GM21576 (cell line): ENCODE results near the gene PGA3.
"Not testable (repeated sequence)": the region's sequence is repeated elsewhere in the genome, so short reads cannot be mapped to it uniquely, and the experiment has no call there.

Experiments
- ATAC-seq: cut with Tn5 transposase; IDR thresholded peaks from one replicate; pipeline ENCODE4 v1.9.1; 2021; ENCODE audit warnings: mild to moderate bottlenecking, moderate library complexity; ENCODE audit not compliant: unreplicated experiment

Gene PGA3

GRCh38 chr11:61204502-61205059 lies 1.3 kb downstream of the PGA3 start:
- not testable (repeated sequence) for ATAC-seq

GRCh38 chr11:61207636-61208310 lies 4.5 kb downstream of the PGA3 start:
- not testable (repeated sequence) for ATAC-seq

- not testable (repeated sequence) for ATAC-seq
Observed at GRCh38 chr11:61210629-61211028, 7.3 kb downstream of the PGA3 start.

GRCh38 chr11:61211327-61211952 lies 8.1 kb downstream of the PGA3 start:
- not testable (repeated sequence) for ATAC-seq

GRCh38 chr11:61212202-61212601 lies 8.9 kb downstream of the PGA3 start:
- ATAC-seq, result not testable (repeated sequence)

GRCh38 chr11:61213711-61214324 lies 10.5 kb downstream of the PGA3 start:
- ATAC-seq, result not testable (repeated sequence)

GRCh38 chr11:61218306-61218705 lies 15.0 kb downstream of the PGA3 start:
- ATAC-seq, result not testable (repeated sequence)

- ATAC-seq, result not testable (repeated sequence)
Observed at GRCh38 chr11:61219016-61219415, 15.7 kb downstream of the PGA3 start.

- ATAC-seq, result not testable (repeated sequence)
Observed at GRCh38 chr11:61222047-61222446, 18.7 kb downstream of the PGA3 start, which contains the start of gene PGA4. Gene PGA4 (plus strand): TSS chr11:61222347. CDS start chr11:61222401, 54 bp downstream.

- ATAC-seq, result not testable (repeated sequence)
Observed at GRCh38 chr11:61222692-61223091, 19.4 kb downstream of the PGA3 start.

GRCh38 chr11:61226457-61227137 lies 23.3 kb downstream of the PGA3 start:
- ATAC-seq, result not testable (repeated sequence)

- ATAC-seq, result not testable (repeated sequence)
Observed at GRCh38 chr11:61229458-61229857, 26.1 kb downstream of the PGA3 start.

- ATAC-seq, result not testable (repeated sequence)
Observed at GRCh38 chr11:61231033-61231432, 27.7 kb downstream of the PGA3 start.

- ATAC-seq, result not testable (repeated sequence)
Observed at GRCh38 chr11:61231585-61231984, 28.3 kb downstream of the PGA3 start.

- ATAC-seq, result not testable (repeated sequence)
Observed at GRCh38 chr11:61232548-61233145, 29.3 kb downstream of the PGA3 start.

GRCh38 chr11:61237130-61237529 lies 33.8 kb downstream of the PGA3 start:
- not testable (repeated sequence) for ATAC-seq

- ATAC-seq, result not testable (repeated sequence)
Observed at GRCh38 chr11:61240288-61240687, 37.0 kb downstream of the PGA3 start.

GRCh38 chr11:61240875-61241274 lies 37.6 kb downstream of the PGA3 start, which contains the start of gene PGA5:
Gene PGA5 (plus strand): TSS chr11:61241175. CDS start chr11:61241227, 52 bp downstream.
- ATAC-seq, result not testable (repeated sequence)

GRCh38 chr11:61241526-61241925 lies 38.2 kb downstream of the PGA3 start:
- ATAC-seq, result not testable (repeated sequence)

GRCh38 chr11:61245284-61245964 lies 42.1 kb downstream of the PGA3 start:
- ATAC-seq, result not testable (repeated sequence)
